ENCODE measurements around the gene MTMR6.

MTMR6 gene

DNA sequence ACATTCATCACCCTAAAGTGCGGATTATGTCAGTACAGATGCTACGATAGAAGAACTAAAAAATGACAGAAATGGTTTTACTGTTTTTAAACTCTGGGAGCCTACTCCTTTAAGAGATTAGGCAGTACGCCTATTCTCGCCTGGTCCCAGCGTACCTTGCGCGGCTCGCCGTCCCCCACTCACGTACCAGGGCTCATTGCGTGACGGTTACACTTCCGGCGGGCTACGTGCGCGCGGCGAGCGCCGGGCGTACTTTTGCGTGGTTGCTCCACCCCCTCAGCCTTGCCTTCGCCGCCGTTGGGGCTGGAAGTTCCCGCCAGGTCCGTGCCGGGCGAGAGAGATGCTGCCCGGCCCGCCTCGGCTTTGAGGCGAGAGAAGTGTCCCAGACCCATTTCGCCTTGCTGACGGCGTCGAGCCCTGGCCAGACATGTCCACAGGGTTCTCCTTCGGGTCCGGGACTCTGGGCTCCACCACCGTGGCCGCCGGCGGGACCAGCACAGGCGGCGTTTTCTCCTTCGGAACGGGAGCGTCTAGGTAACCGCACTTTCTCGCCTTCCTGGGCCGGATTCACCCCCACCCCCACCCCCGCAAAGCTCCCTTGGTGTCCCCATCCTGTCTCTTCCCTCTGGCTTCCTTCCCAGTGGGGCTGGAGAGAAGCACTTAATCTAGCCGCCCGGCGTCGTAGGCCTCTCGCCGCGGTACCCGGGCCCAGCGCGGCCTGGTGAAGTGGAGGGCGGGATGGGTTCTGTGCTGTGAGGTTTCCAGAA, 14.2 kb upstream of the MTMR6 start, which contains the start of gene NUP58:
NUP58 (plus strand) TSS at position 279 of the 767 bp plus-strand sequence; CDS start at position 428, 149 bp downstream.
- Histone ChIP-seq H3K27ac (ENCODE audit: low read depth in 2 of 2, low read length in 2 of 2) (peak within 1 kb of the TSS; percentile 88), H3K9me3 (ENCODE audit: control insufficient read depth in 2 of 2, low read length in 2 of 2) (no peaks in the 10 kb centered on the region), H3K4me3 (ENCODE audit: low read length in 2 of 2) (peak within 1 kb of the TSS; percentile 93), H3K9ac (ENCODE audit: low read depth in 1 of 2, low read length in 2 of 2) (peak within 1 kb of the TSS; percentile 82 to 92), H3K36me3 (ENCODE audit: control insufficient read depth in 2 of 2, insufficient read depth in 2 of 2, low read length in 2 of 2) (peaks cover 0 to 8% of the 10 kb centered on the region in 2 donors), H3K27me3 (ENCODE audit: control insufficient read depth in 2 of 2, insufficient read depth in 2 of 2, low read length in 2 of 2) (no peaks in the 10 kb centered on the region), H3K4me1 (ENCODE audit: control insufficient read depth in 2 of 2, insufficient read depth in 2 of 2, low read length in 2 of 2) (peaks cover 10 to 14% of the 10 kb centered on the region in 2 donors)

DNA sequence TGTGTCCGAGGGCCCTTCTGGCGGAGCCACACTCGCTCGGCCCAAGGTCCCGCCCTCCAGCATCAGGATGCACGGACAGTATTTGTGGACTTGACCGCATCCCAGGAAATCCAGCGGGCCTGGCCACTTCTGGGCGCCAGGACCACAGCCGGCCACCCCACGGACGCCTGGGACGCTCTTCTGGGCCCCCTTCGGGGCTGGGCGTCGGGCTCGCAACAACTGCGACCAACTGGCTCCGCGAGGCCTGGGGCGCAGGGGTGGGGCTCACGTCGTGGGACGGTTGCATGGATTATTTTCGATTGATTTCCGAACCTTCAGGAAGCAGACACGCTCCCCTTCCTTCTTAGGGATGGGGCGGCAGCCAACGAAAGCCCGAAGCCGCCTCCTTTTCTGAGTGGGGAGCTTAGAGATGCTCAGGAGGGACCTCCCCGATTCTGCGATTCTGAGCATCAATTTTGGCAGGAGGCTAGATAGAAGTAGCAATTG, 13.6 kb upstream of the MTMR6 start:
- Histone ChIP-seq H3K9me3 (ENCODE audit: control insufficient read depth in 2 of 2, low read length in 2 of 2) (no peaks in the 10 kb centered on the region), H3K4me1 (ENCODE audit: control insufficient read depth in 2 of 2, insufficient read depth in 2 of 2, low read length in 2 of 2) (peaks cover 10 to 14% of the 10 kb centered on the region in 2 donors), H3K4me3 (ENCODE audit: low read length in 2 of 2) (peak overlapping the region; percentile 93), H3K36me3 (ENCODE audit: control insufficient read depth in 2 of 2, insufficient read depth in 2 of 2, low read length in 2 of 2) (peaks cover 0 to 8% of the 10 kb centered on the region in 2 donors), H3K9ac (ENCODE audit: low read depth in 1 of 2, low read length in 2 of 2) (peak overlapping the region; percentile 82 to 92), H3K27me3 (ENCODE audit: control insufficient read depth in 2 of 2, insufficient read depth in 2 of 2, low read length in 2 of 2) (peaks cover 0 to 3% of the 10 kb centered on the region in 2 donors), H3K27ac (ENCODE audit: low read depth in 2 of 2, low read length in 2 of 2) (peak overlapping the region; percentile 88)

DNA sequence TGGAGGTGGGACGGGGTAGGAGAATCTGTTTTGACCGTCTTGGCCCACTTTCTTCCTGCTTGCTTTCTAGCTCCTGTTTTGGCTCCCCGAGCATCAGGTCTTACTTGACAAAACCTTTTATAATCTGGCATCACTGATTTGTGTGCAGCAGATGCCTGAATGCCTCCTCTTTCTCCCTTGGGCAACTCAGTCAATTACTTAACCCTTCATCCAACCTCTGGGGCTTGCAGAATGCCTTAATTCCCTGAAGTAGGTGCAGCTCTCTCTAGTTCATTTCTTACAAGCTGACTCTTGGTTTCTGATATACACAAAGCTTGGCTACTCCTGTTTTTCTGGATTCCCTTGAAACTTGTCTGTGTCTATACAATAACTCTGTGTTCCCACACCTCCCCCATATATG, 8.4 kb upstream of the MTMR6 start:
- no peaks in the 10 kb centered on the region for H3K9me3 ChIP-seq (ENCODE audit: control insufficient read depth in 2 of 2, low read length in 2 of 2)
- H3K36me3 ChIP-seq (ENCODE audit: control insufficient read depth in 2 of 2, insufficient read depth in 2 of 2, low read length in 2 of 2) = no peaks in the 10 kb centered on the region
- no peak overlapping the region for H3K9ac ChIP-seq (ENCODE audit: low read depth in 1 of 2, low read length in 2 of 2)
- peaks cover 0 to 8% of the 10 kb centered on the region in 2 donors for H3K27me3 ChIP-seq (ENCODE audit: control insufficient read depth in 2 of 2, insufficient read depth in 2 of 2, low read length in 2 of 2)
- no peaks in the 10 kb centered on the region for H3K4me1 ChIP-seq (ENCODE audit: control insufficient read depth in 2 of 2, insufficient read depth in 2 of 2, low read length in 2 of 2)
- no peak overlapping the region for H3K4me3 ChIP-seq (ENCODE audit: low read length in 2 of 2)
- no peak overlapping the region for H3K27ac ChIP-seq (ENCODE audit: low read depth in 2 of 2, low read length in 2 of 2)

DNA sequence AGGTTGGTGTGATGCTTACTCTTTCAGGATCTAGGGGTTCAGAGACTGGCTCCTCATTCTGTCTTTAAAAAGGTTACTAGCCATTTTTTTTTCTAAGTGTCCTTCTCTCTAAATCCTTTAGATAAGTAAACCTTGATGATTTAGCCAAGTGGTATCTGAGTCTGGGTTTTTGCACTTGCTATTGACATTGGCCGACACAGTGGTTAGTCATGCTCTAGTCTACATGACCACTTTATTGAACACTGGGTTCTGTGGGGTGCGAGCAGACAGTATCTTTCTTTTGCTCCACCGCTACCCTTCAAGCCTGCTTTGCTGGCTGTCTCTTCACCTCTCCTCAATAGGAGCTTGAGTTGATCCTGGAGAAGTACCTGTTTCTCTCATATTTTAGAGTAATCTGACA, 7.9 kb upstream of the MTMR6 start:
- Histone ChIP-seq H3K36me3 (ENCODE audit: control insufficient read depth in 2 of 2, insufficient read depth in 2 of 2, low read length in 2 of 2) (no peaks in the 10 kb centered on the region), H3K4me3 (ENCODE audit: low read length in 2 of 2) (no peak overlapping the region), H3K9me3 (ENCODE audit: control insufficient read depth in 2 of 2, low read length in 2 of 2) (no peaks in the 10 kb centered on the region), H3K27me3 (ENCODE audit: control insufficient read depth in 2 of 2, insufficient read depth in 2 of 2, low read length in 2 of 2) (peaks cover 0 to 8% of the 10 kb centered on the region in 2 donors), H3K27ac (ENCODE audit: low read depth in 2 of 2, low read length in 2 of 2) (no peak overlapping the region), H3K4me1 (ENCODE audit: control insufficient read depth in 2 of 2, insufficient read depth in 2 of 2, low read length in 2 of 2) (no peaks in the 10 kb centered on the region), H3K9ac (ENCODE audit: low read depth in 1 of 2, low read length in 2 of 2) (no peak overlapping the region)

DNA sequence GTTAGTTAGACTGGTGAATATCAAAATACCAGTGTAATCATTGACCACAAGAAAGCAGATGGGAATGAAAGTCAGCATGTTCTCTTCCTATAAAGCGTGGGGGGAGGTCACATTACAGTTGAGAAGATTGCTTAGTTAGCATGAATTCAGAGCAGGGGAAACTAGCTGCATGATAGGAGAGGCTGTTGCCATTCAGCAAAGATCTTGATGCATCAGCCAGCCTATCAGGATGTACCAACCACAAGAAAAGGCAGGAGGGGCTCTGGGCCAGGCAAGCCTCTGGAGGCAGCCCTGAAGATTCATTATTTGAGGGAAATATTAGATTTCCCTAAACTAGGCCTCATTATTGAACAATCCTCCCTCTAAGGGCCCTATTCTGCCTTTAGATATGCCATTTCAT, 5.0 kb upstream of the MTMR6 start:
- Histone ChIP-seq H3K9me3 (ENCODE audit: control insufficient read depth in 2 of 2, low read length in 2 of 2) (no peaks in the 10 kb centered on the region), H3K4me1 (ENCODE audit: control insufficient read depth in 2 of 2, insufficient read depth in 2 of 2, low read length in 2 of 2) (peaks cover 2 to 5% of the 10 kb centered on the region in 2 donors), H3K36me3 (ENCODE audit: control insufficient read depth in 2 of 2, insufficient read depth in 2 of 2, low read length in 2 of 2) (no peaks in the 10 kb centered on the region), H3K27ac (ENCODE audit: low read depth in 2 of 2, low read length in 2 of 2) (no peak overlapping the region), H3K4me3 (ENCODE audit: low read length in 2 of 2) (no peak overlapping the region), H3K9ac (ENCODE audit: low read depth in 1 of 2, low read length in 2 of 2) (no peak overlapping the region), H3K27me3 (ENCODE audit: control insufficient read depth in 2 of 2, insufficient read depth in 2 of 2, low read length in 2 of 2) (peaks cover 0 to 8% of the 10 kb centered on the region in 2 donors)

DNA sequence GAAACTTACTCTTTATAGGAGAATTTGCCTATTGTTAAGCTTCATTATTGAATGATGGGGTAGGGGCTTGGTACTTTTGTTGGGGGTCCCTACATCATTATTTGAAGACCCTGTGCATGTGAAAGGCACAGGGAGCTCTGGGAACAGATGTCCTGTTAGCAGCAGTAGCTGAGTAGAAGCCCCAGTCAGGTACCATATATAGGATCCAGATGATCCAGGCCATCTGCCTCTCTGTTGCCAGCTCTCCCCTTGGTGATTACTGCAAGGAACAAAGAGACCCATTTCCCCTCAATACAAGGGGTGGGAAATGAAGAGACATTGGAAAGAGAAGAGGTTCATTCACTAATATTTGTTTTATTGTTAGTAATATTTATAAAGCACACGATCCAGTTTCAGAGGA, 4.4 kb upstream of the MTMR6 start:
- no peak overlapping the region for H3K4me3 ChIP-seq (ENCODE audit: low read length in 2 of 2)

DNA sequence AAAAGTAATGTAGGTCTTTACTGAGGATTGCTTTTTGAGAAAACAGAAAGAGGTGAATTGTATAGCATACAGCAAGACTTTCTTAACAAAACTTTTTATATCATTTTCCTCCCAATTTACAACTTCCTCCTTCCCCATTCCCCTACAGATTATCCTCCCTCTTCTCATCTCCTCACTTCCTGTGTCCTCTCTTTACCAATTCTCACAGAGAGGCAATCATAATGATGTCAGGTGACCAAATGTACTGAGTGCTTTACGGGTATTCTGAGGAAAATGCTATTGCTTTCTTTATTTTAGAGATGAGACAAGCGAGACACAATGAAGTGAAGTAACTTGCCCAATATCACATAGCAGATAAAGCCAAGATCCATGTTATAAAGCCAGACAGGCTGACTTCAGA, 1.7 kb upstream of the MTMR6 start:
- Histone ChIP-seq H3K4me3 (ENCODE audit: low read length in 2 of 2) (no peak overlapping the region), H3K27ac (ENCODE audit: low read depth in 2 of 2, low read length in 2 of 2) (no peak overlapping the region), H3K4me1 (ENCODE audit: control insufficient read depth in 2 of 2, insufficient read depth in 2 of 2, low read length in 2 of 2) (peaks cover 2 to 13% of the 10 kb centered on the region in 2 donors), H3K9ac (ENCODE audit: low read depth in 1 of 2, low read length in 2 of 2) (no peak overlapping the region), H3K9me3 (ENCODE audit: control insufficient read depth in 2 of 2, low read length in 2 of 2) (no peaks in the 10 kb centered on the region), H3K36me3 (ENCODE audit: control insufficient read depth in 2 of 2, insufficient read depth in 2 of 2, low read length in 2 of 2) (no peaks in the 10 kb centered on the region), H3K27me3 (ENCODE audit: control insufficient read depth in 2 of 2, insufficient read depth in 2 of 2, low read length in 2 of 2) (no peaks in the 10 kb centered on the region)

More for the DNA sequence above, 4.4 kb upstream of the MTMR6 start:
- Histone ChIP-seq H3K9ac (ENCODE audit: low read depth in 1 of 2, low read length in 2 of 2) (no peak overlapping the region), H3K9me3 (ENCODE audit: control insufficient read depth in 2 of 2, low read length in 2 of 2) (no peaks in the 10 kb centered on the region), H3K4me1 (ENCODE audit: control insufficient read depth in 2 of 2, insufficient read depth in 2 of 2, low read length in 2 of 2) (peaks cover 2 to 7% of the 10 kb centered on the region in 2 donors), H3K27me3 (ENCODE audit: control insufficient read depth in 2 of 2, insufficient read depth in 2 of 2, low read length in 2 of 2) (peaks cover 0 to 8% of the 10 kb centered on the region in 2 donors), H3K27ac (ENCODE audit: low read depth in 2 of 2, low read length in 2 of 2) (no peak overlapping the region), H3K36me3 (ENCODE audit: control insufficient read depth in 2 of 2, insufficient read depth in 2 of 2, low read length in 2 of 2) (no peaks in the 10 kb centered on the region)

DNA sequence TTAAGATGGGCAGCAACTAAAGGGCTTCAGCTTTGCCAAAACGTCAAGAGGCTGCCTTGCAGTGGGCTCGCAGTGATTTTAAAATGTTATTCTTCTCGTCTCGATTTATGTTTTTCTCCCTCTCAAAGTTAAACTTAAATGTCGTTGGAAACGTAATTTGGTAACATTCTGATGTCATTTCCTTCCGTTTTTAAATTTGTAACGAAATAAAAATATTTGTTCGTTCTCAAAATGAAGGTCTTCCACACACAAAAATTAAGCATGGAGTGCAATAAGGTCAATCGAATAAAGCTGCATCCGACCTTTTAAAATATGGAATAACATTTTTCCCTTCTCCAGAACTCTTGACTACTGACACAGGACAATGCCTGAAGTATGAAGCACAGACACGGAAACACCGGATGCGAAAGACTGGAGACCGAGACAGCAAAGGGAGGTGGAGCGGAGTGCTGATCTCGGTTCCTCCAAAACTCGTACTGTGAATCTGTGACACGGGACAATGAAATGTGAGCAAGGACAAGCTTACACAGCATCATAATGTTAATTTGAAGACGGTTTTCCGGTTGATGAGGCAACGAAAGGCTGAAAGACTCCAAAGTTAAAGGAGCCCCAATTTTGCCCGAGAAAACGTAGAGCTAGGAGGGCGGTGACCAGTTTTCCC, 850 bp downstream of the MTMR6 start:
- peak overlapping the region; percentile 71 to 93 for H3K9ac ChIP-seq (ENCODE audit: low read depth in 1 of 2, low read length in 2 of 2)
- no peaks in the 10 kb centered on the region for H3K36me3 ChIP-seq (ENCODE audit: control insufficient read depth in 2 of 2, insufficient read depth in 2 of 2, low read length in 2 of 2)
- peak overlapping the region; percentile 89 to 94 for H3K27ac ChIP-seq (ENCODE audit: low read depth in 2 of 2, low read length in 2 of 2)
- peak overlapping the region; percentile 80 to 92 for H3K4me3 ChIP-seq (ENCODE audit: low read length in 2 of 2)
- H3K9me3 ChIP-seq (ENCODE audit: control insufficient read depth in 2 of 2, low read length in 2 of 2) = no peaks in the 10 kb centered on the region
- no peaks in the 10 kb centered on the region for H3K27me3 ChIP-seq (ENCODE audit: control insufficient read depth in 2 of 2, insufficient read depth in 2 of 2, low read length in 2 of 2)
- peaks cover 2 to 13% of the 10 kb centered on the region in 2 donors for H3K4me1 ChIP-seq (ENCODE audit: control insufficient read depth in 2 of 2, insufficient read depth in 2 of 2, low read length in 2 of 2)

DNA sequence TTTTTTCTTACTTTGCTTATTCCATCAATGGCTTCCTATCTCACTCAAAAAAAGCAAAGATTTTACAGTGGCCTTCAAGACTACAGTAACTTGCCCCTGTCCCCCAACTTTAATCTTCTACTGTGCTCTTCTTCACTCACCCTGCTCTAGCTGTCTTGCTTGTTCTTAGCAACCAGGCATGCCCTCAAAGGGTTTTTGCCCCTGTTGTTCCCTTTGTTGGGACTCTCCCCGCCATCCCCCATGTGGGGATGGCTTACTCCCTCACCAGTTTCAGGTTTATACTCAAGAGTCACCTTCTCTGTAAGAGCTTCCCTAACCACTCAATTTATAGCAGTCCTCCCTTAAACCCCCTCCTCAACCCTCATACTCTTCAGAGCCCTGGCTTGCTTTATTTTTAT, 5.4 kb downstream of the MTMR6 start:
- H3K36me3 ChIP-seq (ENCODE audit: control insufficient read depth in 2 of 2, insufficient read depth in 2 of 2, low read length in 2 of 2) = no peaks in the 10 kb centered on the region
- no peak overlapping the region for H3K4me3 ChIP-seq (ENCODE audit: low read length in 2 of 2)
- H3K27ac ChIP-seq (ENCODE audit: low read depth in 2 of 2, low read length in 2 of 2) = no peak overlapping the region
- H3K27me3 ChIP-seq (ENCODE audit: control insufficient read depth in 2 of 2, insufficient read depth in 2 of 2, low read length in 2 of 2) = no peaks in the 10 kb centered on the region
- H3K4me1 ChIP-seq (ENCODE audit: control insufficient read depth in 2 of 2, insufficient read depth in 2 of 2, low read length in 2 of 2) = peaks cover 0 to 8% of the 10 kb centered on the region in 2 donors
- H3K9ac ChIP-seq (ENCODE audit: low read depth in 1 of 2, low read length in 2 of 2) = no peak overlapping the region
- H3K9me3 ChIP-seq (ENCODE audit: control insufficient read depth in 2 of 2, low read length in 2 of 2) = no peaks in the 10 kb centered on the region
